IMR-90 (cell line): ENCODE measurements around the gene INHBC. TPM values are rescaled to one million over a fixed set of nuclear protein-coding genes. Genes with fewer than 3 reads are reported as not detected.

Source experiments
- ATAC-seq: fragments of 200-7000 bp; cut with Tn5 transposase; 2 replicates; pipeline ENCODE4 v1.9.1; 2020; ENCODE audit warnings: low read depth, mild to moderate bottlenecking, moderate library complexity
- BruUV-seq: library from RNA; stranded (reverse); fragments of 400-500 nt; replicated peaks from 2 replicates; lab custom pipeline; 2021; lab: Mats Ljungman, UMichigan
- CTCF ChIA-PET: fragments of 300-600 bp; formaldehyde crosslinking; extraction: SDS; loops from one replicate; lab custom pipeline; 2021; ENCODE audit warnings: antibody characterized with exemption; lab: Yijun Ruan, JAX
- POLR2A ChIA-PET: fragments of 300-600 bp; sonication (Branson Sonifier 250); formaldehyde crosslinking; loops from one replicate; lab custom pipeline; 2022; ENCODE audit warnings: antibody characterized with exemption; ENCODE audit not compliant: unreplicated experiment; lab: Charles Lee
- DNase-seq: peaks from one replicate; pipeline ENCODE4 v3.0.0; 2013
- H2AFZ ChIP-seq: replicated peaks from 2 replicates; pipeline ENCODE3; 2013; ENCODE audit warnings: low read length, mild to moderate bottlenecking; ENCODE audit not compliant: poor library complexity
- H2AK5ac ChIP-seq: 2 replicates; pipeline ENCODE4 v1.6.1; 2013; ENCODE audit warnings: low read depth, low read length, inconsistent platforms
- H2AK9ac ChIP-seq: replicated peaks from 2 replicates; pipeline ENCODE3; 2013; ENCODE audit warnings: mild to moderate bottlenecking, low read depth, low read length, moderate library complexity; ENCODE audit not compliant: poor library complexity
- H2BK120ac ChIP-seq: 2 replicates; pipeline ENCODE4 v1.6.1; 2013; ENCODE audit warnings: low read depth, low read length, inconsistent platforms
- H2BK15ac ChIP-seq: 3 replicates; pipeline ENCODE4 v1.6.1; 2013; ENCODE audit warnings: low read depth, low read length, inconsistent platforms
- H2BK20ac ChIP-seq: 2 replicates; pipeline ENCODE4 v1.6.1; 2013; ENCODE audit warnings: low read depth, mild to moderate bottlenecking, inconsistent platforms, low read length, moderate library complexity
- H2BK5ac ChIP-seq: 2 replicates; pipeline ENCODE4 v1.6.1; 2013; ENCODE audit warnings: mild to moderate bottlenecking, low read depth, low read length, inconsistent platforms; ENCODE audit not compliant: poor library complexity, severe bottlenecking
- H3K14ac ChIP-seq: replicated peaks from 2 replicates; pipeline ENCODE4 v1.6.1; 2013; ENCODE audit warnings: low read depth, low read length, inconsistent platforms
- H3K18ac ChIP-seq: 2 replicates; pipeline ENCODE4 v1.6.1; 2013; ENCODE audit warnings: low read depth, low read length, control low read depth
- H3K23ac ChIP-seq: 2 replicates; pipeline ENCODE4 v1.6.1; 2013; ENCODE audit warnings: low read depth, low read length, inconsistent platforms
- H3K27ac ChIP-seq: 2 replicates; pipeline ENCODE4 v1.5.1; 2013; ENCODE audit warnings: mild to moderate bottlenecking, control low read depth, low read length; ENCODE audit not compliant: insufficient read depth
- H3K27me3 ChIP-seq: 2 replicates; pipeline ENCODE4 v1.6.1; 2013; ENCODE audit warnings: low read length; ENCODE audit not compliant: control insufficient read depth, insufficient read depth
- H3K36me3 ChIP-seq: 2 replicates; pipeline ENCODE4 v1.6.1; 2013; ENCODE audit warnings: low read length, mixed read lengths; ENCODE audit not compliant: control insufficient read depth, insufficient read depth
- H3K4ac ChIP-seq: 2 replicates; pipeline ENCODE4 v1.6.1; 2013; ENCODE audit warnings: low read depth, low read length, inconsistent platforms
- H3K4me1 ChIP-seq: 2 replicates; pipeline ENCODE4 v1.6.1; 2013; ENCODE audit warnings: low read length, mixed read lengths; ENCODE audit not compliant: control insufficient read depth, insufficient read depth
- H3K4me2 ChIP-seq: 2 replicates; pipeline ENCODE4 v1.6.1; 2013; ENCODE audit warnings: low read depth, mild to moderate bottlenecking, control low read depth, low read length, moderate library complexity
- H3K4me3 ChIP-seq: 2 replicates; pipeline ENCODE4 v1.5.1; 2013; ENCODE audit warnings: low read depth, mild to moderate bottlenecking, control low read depth, low read length, moderate library complexity; ENCODE audit not compliant: insufficient read depth
- H3K56ac ChIP-seq: 2 replicates; pipeline ENCODE4 v1.6.1; 2013; ENCODE audit warnings: low read length, inconsistent platforms; ENCODE audit not compliant: insufficient read depth; ENCODE audit errors: extremely low read depth
- H3K79me1 ChIP-seq, 2 experiments: 2 replicates each; pipeline ENCODE4 v1.6.1; 2013; ENCODE audit warnings: low read length in 2 of 2, inconsistent platforms in 1 of 2, low read depth in 1 of 2
- H3K9ac ChIP-seq: 2 replicates; pipeline ENCODE4 v1.6.1; 2013; ENCODE audit warnings: low read depth, low read length, control low read depth
- H3K9me1 ChIP-seq: 2 replicates; pipeline ENCODE4 v1.6.1; 2013; ENCODE audit warnings: low read length, inconsistent platforms; ENCODE audit not compliant: insufficient read depth
- H3K9me3 ChIP-seq: 2 replicates; pipeline ENCODE4 v1.6.1; 2013; ENCODE audit warnings: low read length; ENCODE audit not compliant: control insufficient read depth, insufficient read depth
- H4K20me1 ChIP-seq: 2 replicates; pipeline ENCODE4 v1.6.1; 2013; ENCODE audit warnings: low read length, inconsistent platforms; ENCODE audit not compliant: insufficient read depth
- H4K5ac ChIP-seq: 2 replicates; pipeline ENCODE4 v1.6.1; 2013; ENCODE audit warnings: mild to moderate bottlenecking, low read depth, low read length, control low read depth
- H4K8ac ChIP-seq, 2 experiments: 2 replicates each; pipeline ENCODE4 v1.6.1; 2013; ENCODE audit warnings: low read depth in 2 of 2, low read length in 2 of 2, control low read depth in 1 of 2, inconsistent platforms in 1 of 2
- H4K91ac ChIP-seq: 2 replicates; pipeline ENCODE4 v1.6.1; 2013; ENCODE audit warnings: low read depth, low read length, inconsistent platforms; ENCODE audit not compliant: insufficient read depth
- BHLHE40 ChIP-seq: fragments of 150-350 bp; IDR thresholded peaks from 2 replicates; pipeline ENCODE4 v1.6.1; 2016; ENCODE audit warnings: mild to moderate bottlenecking, low read depth, low read length
- CEBPB ChIP-seq: IDR thresholded peaks from 2 replicates; pipeline ENCODE4 v1.6.1; 2012; ENCODE audit warnings: low read depth, low read length, improper control_type of control experiment
- CHD1 ChIP-seq: IDR thresholded peaks from 2 replicates; pipeline ENCODE4 v1.6.1; 2012; ENCODE audit warnings: low read depth, low read length, improper control_type of control experiment
- ELK1 ChIP-seq: fragments of 150-350 bp; IDR thresholded peaks from 2 replicates; pipeline ENCODE4 v1.6.1; 2016; ENCODE audit warnings: low read depth, mild to moderate bottlenecking, low read length, moderate library complexity, borderline replicate concordance
- FOS ChIP-seq: fragments of 150-350 bp; IDR thresholded peaks from 2 replicates; pipeline ENCODE4 v1.6.1; 2016; ENCODE audit warnings: low read depth, low read length
- MAFK ChIP-seq: IDR thresholded peaks from 2 replicates; pipeline ENCODE4 v1.6.1; 2012; ENCODE audit warnings: low read depth, low read length, improper control_type of control experiment
- MAZ ChIP-seq: IDR thresholded peaks from 2 replicates; pipeline ENCODE4 v1.6.1; 2012; ENCODE audit warnings: low read depth, mild to moderate bottlenecking, low read length, improper control_type of control experiment, moderate library complexity, borderline replicate concordance
- MXI1 ChIP-seq: IDR thresholded peaks from 2 replicates; pipeline ENCODE4 v1.6.1; 2012; ENCODE audit warnings: low read depth, mild to moderate bottlenecking, low read length, moderate library complexity, borderline replicate concordance
- NFE2L2 ChIP-seq: fragments of 150-350 bp; IDR thresholded peaks from 2 replicates; pipeline ENCODE4 v1.6.1; 2016; ENCODE audit warnings: low read depth, mild to moderate bottlenecking, low read length
- RAD21 ChIP-seq: IDR thresholded peaks from 2 replicates; pipeline ENCODE4 v1.6.1; 2012; ENCODE audit warnings: low read length, improper control_type of control experiment
- RCOR1 ChIP-seq: IDR thresholded peaks from 2 replicates; pipeline ENCODE4 v1.6.1; 2012; ENCODE audit warnings: mild to moderate bottlenecking, low read length, improper control_type of control experiment; ENCODE audit not compliant: insufficient replicate concordance
- RFX5 ChIP-seq: IDR thresholded peaks from 2 replicates; pipeline ENCODE4 v1.8.0; 2012; ENCODE audit warnings: low read depth, mild to moderate bottlenecking, low read length, moderate library complexity
- SMC3 ChIP-seq: fragments of 150-350 bp; IDR thresholded peaks from 2 replicates; pipeline ENCODE4 v1.6.1; 2016; ENCODE audit warnings: low read depth, mild to moderate bottlenecking, antibody characterized with exemption, low read length, moderate library complexity
- USF2 ChIP-seq: fragments of 150-350 bp; IDR thresholded peaks from 2 replicates; pipeline ENCODE4 v1.6.1; 2017; ENCODE audit warnings: mild to moderate bottlenecking, antibody characterized with exemption, low read length, low read depth
- whole genome bisulfite sequencing, 2 experiments: methylation state at CpG; one replicate each; pipeline versions ENCODE4 v1.1.5 to v1.1.7; 2013; ENCODE audit warnings: missing lambda C conversion rate in 2 of 2; ENCODE audit not compliant: insufficient read length in 1 of 2; ENCODE audit errors: extremely low coverage in 2 of 2; 5-methylcytosine and 5-hydroxymethylcytosine counted together
- dilution Hi-C: fragments of 300-500 bp; cut with HindIII; formaldehyde crosslinking; loops from one replicate; pipeline ENCODE4 v1.14.3; 2018; ENCODE audit warnings: low sequenced_read_pairs; ENCODE audit not compliant: unreplicated experiment
- in situ Hi-C: fragments of 300-500 bp; cut with MboI; formaldehyde crosslinking; loops from 3 replicates; pipeline ENCODE4 v1.14.3; 2019; ENCODE audit warnings: low sequenced_read_pairs, inconsistent platforms, mixed read lengths
- intact Hi-C: fragments of 100-400 bp; cut with micrococcal nuclease; formaldehyde crosslinking; loops from 2 replicates; pipeline ENCODE4 v1.10.0; 2022
- polyA plus RNA-seq, 3 experiments: library from polyadenylated mRNA; depleted of rRNA; stranded (reverse); fragments of >200 nt; gene quantifications; 2 replicates each; pipeline ENCODE4 v1.2.3, GENCODE V29; 2012; ENCODE audit warnings: low replicate concordance in 1 of 3
- total RNA-seq: library from RNA; depleted of rRNA; stranded (reverse); fragments of >200 nt; gene quantifications from 2 replicates; pipeline ENCODE4 v1.2.3, GENCODE V29; 2012
- TF ChIP-seq, protein P1 (sequence below): conservative IDR thresholded peaks from 2 replicates; pipeline ENCODE4 v1.5.1; 2012; ENCODE audit warnings: mild to moderate bottlenecking, low read depth, low read length, improper control_type of control experiment

The INHBC gene
- total and polyA plus RNA-seq, 2 of the 4 experiments (the other 2 are of a cell fraction) = 0.09 TPM; not detected in 1

DNA sequence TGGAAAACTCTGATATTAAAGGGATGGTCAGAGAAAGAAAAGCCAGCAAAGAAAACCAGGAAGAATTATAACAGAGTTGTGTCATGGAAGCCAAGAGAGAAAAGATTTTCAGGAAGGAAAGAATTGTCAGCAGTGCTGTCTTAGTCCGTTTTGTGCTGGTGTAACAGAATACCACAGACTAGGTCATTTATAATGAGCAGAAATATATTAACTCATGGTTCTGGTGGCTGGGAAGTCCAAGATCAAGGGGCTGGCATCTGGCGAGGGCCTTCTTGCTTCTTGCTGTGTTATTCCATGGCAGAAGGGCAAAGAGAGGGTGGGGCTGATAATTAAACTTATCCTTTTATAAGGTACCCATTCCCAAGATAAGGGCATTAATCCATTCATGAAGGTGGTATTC lies 14.1 kb downstream of the INHBC start:
- no peak overlapping the region for H4K5ac ChIP-seq
- no peak overlapping the region for H2AK9ac ChIP-seq
- no peak overlapping the region for H2BK5ac ChIP-seq
- no peaks in the 10 kb centered on the region for H3K27me3 ChIP-seq
- H3K4me1 ChIP-seq = peaks cover 15% of the 10 kb centered on the region
- no peak overlapping the region for H2BK15ac ChIP-seq
- H3K4me3 ChIP-seq = no peak overlapping the region
- H3K27ac ChIP-seq = no peak overlapping the region
- ChIA-PET CTCF (no interaction called here), POLR2A (no interaction called here)
- no peaks in the 10 kb centered on the region for H3K36me3 ChIP-seq
- no peak overlapping the region for H2AFZ ChIP-seq
- no peak overlapping the region for H3K9ac ChIP-seq
- no peaks in the 10 kb centered on the region for H4K20me1 ChIP-seq
- H2AK5ac ChIP-seq = no peak overlapping the region
- WGBS, 2 experiments = no CpG with 5 or more reads among the region's 2 CpGs
- TF ChIP-seq CEBPB (no peak), RFX5 (no peak), ELK1 (no peak), USF2 (no peak), MXI1 (no peak), MAZ (no peak), NFE2L2 (no peak), SMC3 (no peak), MAFK (no peak), CHD1 (no peak), FOS (no peak), BHLHE40 (no peak), RCOR1 (no peak), RAD21 (no peak)
- TF ChIP-seq, protein P1, sequence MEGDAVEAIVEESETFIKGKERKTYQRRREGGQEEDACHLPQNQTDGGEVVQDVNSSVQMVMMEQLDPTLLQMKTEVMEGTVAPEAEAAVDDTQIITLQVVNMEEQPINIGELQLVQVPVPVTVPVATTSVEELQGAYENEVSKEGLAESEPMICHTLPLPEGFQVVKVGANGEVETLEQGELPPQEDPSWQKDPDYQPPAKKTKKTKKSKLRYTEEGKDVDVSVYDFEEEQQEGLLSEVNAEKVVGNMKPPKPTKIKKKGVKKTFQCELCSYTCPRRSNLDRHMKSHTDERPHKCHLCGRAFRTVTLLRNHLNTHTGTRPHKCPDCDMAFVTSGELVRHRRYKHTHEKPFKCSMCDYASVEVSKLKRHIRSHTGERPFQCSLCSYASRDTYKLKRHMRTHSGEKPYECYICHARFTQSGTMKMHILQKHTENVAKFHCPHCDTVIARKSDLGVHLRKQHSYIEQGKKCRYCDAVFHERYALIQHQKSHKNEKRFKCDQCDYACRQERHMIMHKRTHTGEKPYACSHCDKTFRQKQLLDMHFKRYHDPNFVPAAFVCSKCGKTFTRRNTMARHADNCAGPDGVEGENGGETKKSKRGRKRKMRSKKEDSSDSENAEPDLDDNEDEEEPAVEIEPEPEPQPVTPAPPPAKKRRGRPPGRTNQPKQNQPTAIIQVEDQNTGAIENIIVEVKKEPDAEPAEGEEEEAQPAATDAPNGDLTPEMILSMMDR = no peak
- in situ Hi-C loops (no loop called here), intact Hi-C loops (no loop called here), dilution Hi-C loops (no loop called here)
- H4K8ac ChIP-seq = no peak overlapping the region
- no peak for ATAC-seq
- no peak overlapping the region for H3K56ac ChIP-seq
- H3K9me3 ChIP-seq = no peaks in the 10 kb centered on the region
- no peak overlapping the region for H3K4ac ChIP-seq
- H4K91ac ChIP-seq = no peak overlapping the region
- no peak overlapping the region for H3K23ac ChIP-seq
- no TSS peak for BruUV-seq
- H3K4me2 ChIP-seq = no peak overlapping the region
- H3K79me1 ChIP-seq = peaks cover 0 to 10% of the 10 kb centered on the region in 2 experiments; a peak in 1 of 4 replicates
- H3K9me1 ChIP-seq = peaks cover 13% of the 10 kb centered on the region
- no peak overlapping the region for H2BK120ac ChIP-seq
- DNase-seq = no peak
- no peak overlapping the region for H3K14ac ChIP-seq
- H2BK20ac ChIP-seq = no peak overlapping the region
- H3K18ac ChIP-seq = no peak overlapping the region
